HCT116 (cell line): Measurements from ENCODE around the gene ISCU. TPM values are rescaled to one million over a fixed set of nuclear protein-coding genes. Genes with fewer than 3 reads are reported as not detected.

Experiments used
- ATAC-seq: fragments of 200-7000 bp; cut with Tn5 transposase; 2 replicates; pipeline ENCODE4 v1.9.1; 2020; ENCODE audit warnings: mild to moderate bottlenecking, moderate library complexity
- BruUV-seq: library from RNA; stranded (reverse); fragments of 400-500 nt; replicated peaks from 2 replicates; lab custom pipeline; 2021; lab: Mats Ljungman, UMichigan
- CTCF ChIA-PET: fragments of 300-600 bp; sonication (Branson Sonifier 250); formaldehyde crosslinking; loops from one replicate; lab custom pipeline; 2021; ENCODE audit warnings: antibody characterized with exemption; lab: Charles Lee
- POLR2A ChIA-PET: fragments of 300-600, 350-600 bp; sonication (Branson Sonifier 250); formaldehyde crosslinking; loops from one replicate; lab custom pipeline; 2021; ENCODE audit warnings: antibody characterized with exemption; lab: Charles Lee
- RAD21 ChIA-PET, 2 experiments: fragments of 300-600 bp; sonication (Branson Sonifier 250); formaldehyde crosslinking; loops; one replicate each; lab custom pipeline; 2023; ENCODE audit warnings: low total read pairs in 2 of 2; ENCODE audit not compliant: uncharacterized antibody in 2 of 2, unreplicated experiment in 2 of 2, low non-redundant PET in 1 of 2; lab: Charles Lee
- DNase-seq: peaks from one replicate; pipeline ENCODE4 v3.0.0-alpha.2; 2010; ENCODE audit warnings: low read depth, low spot score
- H2AFZ ChIP-seq: fragments of 200-600 bp; shearing (Covaris generic), sonication (generic); 2 replicates; pipeline ENCODE4 v1.6.1; 2017; ENCODE audit warnings: low read depth, mixed run types, mixed read lengths, antibody characterized with exemption, low read length; ENCODE audit not compliant: poor library complexity, severe bottlenecking
- H3K27ac ChIP-seq: 2 replicates; pipeline ENCODE4 v1.5.1; 2012; ENCODE audit warnings: low read depth, low read length
- H3K27me3 ChIP-seq: fragments of 200-600 bp; sonication (generic); 2 replicates; pipeline ENCODE4 v1.6.1; 2016; ENCODE audit warnings: mixed run types, low read length, mixed read lengths; ENCODE audit not compliant: insufficient read depth
- H3K36me3 ChIP-seq, 2 experiments: fragments of 200-500 bp in 1 of 2; fragments of 200-600 bp in 1 of 2; sonication (Bioruptor generic) in 1 of 2; sonication (generic) in 1 of 2; 2 replicates each; pipeline versions ENCODE4 v1.5.1 to v1.6.1; 2014 to 2016; ENCODE audit warnings: low read length in 2 of 2, inconsistent platforms in 1 of 2, mixed read lengths in 1 of 2, mixed run types in 1 of 2; ENCODE audit not compliant: insufficient read depth in 2 of 2, control insufficient read depth in 1 of 2
- H3K4me1 ChIP-seq, 2 experiments: fragments of 200-600 bp in 1 of 2; sonication (generic) in 1 of 2; 2 replicates each; pipeline versions ENCODE4 v1.5.1 to v1.6.1; 2012 to 2017; ENCODE audit warnings: low read length in 2 of 2, inconsistent platforms in 1 of 2, mild to moderate bottlenecking in 1 of 2, mixed read lengths in 1 of 2, mixed run types in 1 of 2, moderate library complexity in 1 of 2; ENCODE audit not compliant: insufficient read depth in 2 of 2, control insufficient read depth in 1 of 2
- H3K4me2 ChIP-seq: fragments of 200-600 bp; sonication (generic); 2 replicates; pipeline ENCODE4 v1.6.1; 2017; ENCODE audit warnings: mixed run types, low read length, mixed read lengths
- H3K4me3 ChIP-seq, 2 experiments: fragments of 200-600 bp in 1 of 2; sonication (generic) in 1 of 2; replicated peaks in 1 of 2; 2 replicates each; pipeline ENCODE4 v1.5.1; 2011 to 2016; ENCODE audit warnings: low read length in 2 of 2, control low read depth in 1 of 2, low read depth in 1 of 2, mild to moderate bottlenecking in 1 of 2, mixed read lengths in 1 of 2, mixed run types in 1 of 2
- H3K79me2 ChIP-seq: fragments of 200-600 bp; sonication (generic); 2 replicates; pipeline ENCODE4 v1.6.1; 2017; ENCODE audit warnings: mild to moderate bottlenecking, mixed run types, low read length, moderate library complexity, mixed read lengths; ENCODE audit not compliant: insufficient read depth
- H3K9ac ChIP-seq: fragments of 200-600 bp; sonication (generic); 2 replicates; pipeline ENCODE4 v1.6.1; 2016; ENCODE audit warnings: low read length, mixed read lengths
- H3K9me2 ChIP-seq: fragments of 200-600 bp; sonication (generic), shearing (Covaris generic); 2 replicates; pipeline ENCODE4 v1.6.1; 2017; ENCODE audit warnings: mixed run types, mild to moderate bottlenecking, moderate library complexity; ENCODE audit not compliant: insufficient read depth
- H3K9me3 ChIP-seq, 2 experiments: fragments of 200-500 bp in 1 of 2; fragments of 200-600 bp in 1 of 2; sonication (Bioruptor generic) in 1 of 2; sonication (generic) in 1 of 2; 2 replicates each; pipeline ENCODE4 v1.6.1; 2014 to 2017; ENCODE audit warnings: low read length in 2 of 2, mixed read lengths in 2 of 2, inconsistent platforms in 1 of 2, low read depth in 1 of 2, mild to moderate bottlenecking in 1 of 2, mixed run types in 1 of 2, moderate library complexity in 1 of 2; ENCODE audit not compliant: control insufficient read depth in 1 of 2, insufficient read depth in 1 of 2
- H4K20me1 ChIP-seq: fragments of 200-600 bp; sonication (generic), shearing (Covaris generic); 2 replicates; pipeline ENCODE4 v1.6.1; 2017; ENCODE audit warnings: mixed run types, mild to moderate bottlenecking, moderate library complexity; ENCODE audit not compliant: insufficient read depth
- CEBPB ChIP-seq: IDR thresholded peaks from 2 replicates; pipeline ENCODE4 v1.6.1; 2012; ENCODE audit warnings: low read depth
- EGR1 ChIP-seq: IDR thresholded peaks from 2 replicates; pipeline ENCODE4 v1.6.1; 2012; ENCODE audit warnings: low read depth
- JUND ChIP-seq: IDR thresholded peaks from 2 replicates; pipeline ENCODE4 v1.6.1; 2012
- SRF ChIP-seq: IDR thresholded peaks from 2 replicates; pipeline ENCODE4 v1.6.1; 2012; ENCODE audit warnings: low read depth
- TCF7L2 ChIP-seq: IDR thresholded peaks from 2 replicates; pipeline ENCODE4 v1.7.0; 2011; ENCODE audit warnings: borderline replicate concordance, inconsistent platforms; ENCODE audit not compliant: insufficient read depth, insufficient read length; ENCODE audit errors: extremely low read depth
- intact Hi-C: fragments of 100-400 bp; cut with micrococcal nuclease; formaldehyde crosslinking; loops from 2 replicates; pipeline ENCODE4 v1.10.0; 2022
- total RNA-seq: library from RNA; stranded (reverse); gene quantifications from one replicate; pipeline ENCODE4 v1.2.1, GENCODE V29; 2021; ENCODE audit not compliant: unreplicated experiment
- TF ChIP-seq, protein P1 (sequence below): IDR thresholded peaks from 2 replicates; pipeline ENCODE4 v1.6.1; 2012
- TF ChIP-seq, protein P2 (sequence below): IDR thresholded peaks from 2 replicates; pipeline ENCODE4 v1.6.1; 2011; ENCODE audit warnings: mild to moderate bottlenecking, low read length, moderate library complexity; ENCODE audit not compliant: insufficient replicate concordance; ENCODE audit errors: extremely low read depth

The ISCU gene
- total RNA-seq, 1 experiment from 2014 or later: 89.6 TPM

DNA sequence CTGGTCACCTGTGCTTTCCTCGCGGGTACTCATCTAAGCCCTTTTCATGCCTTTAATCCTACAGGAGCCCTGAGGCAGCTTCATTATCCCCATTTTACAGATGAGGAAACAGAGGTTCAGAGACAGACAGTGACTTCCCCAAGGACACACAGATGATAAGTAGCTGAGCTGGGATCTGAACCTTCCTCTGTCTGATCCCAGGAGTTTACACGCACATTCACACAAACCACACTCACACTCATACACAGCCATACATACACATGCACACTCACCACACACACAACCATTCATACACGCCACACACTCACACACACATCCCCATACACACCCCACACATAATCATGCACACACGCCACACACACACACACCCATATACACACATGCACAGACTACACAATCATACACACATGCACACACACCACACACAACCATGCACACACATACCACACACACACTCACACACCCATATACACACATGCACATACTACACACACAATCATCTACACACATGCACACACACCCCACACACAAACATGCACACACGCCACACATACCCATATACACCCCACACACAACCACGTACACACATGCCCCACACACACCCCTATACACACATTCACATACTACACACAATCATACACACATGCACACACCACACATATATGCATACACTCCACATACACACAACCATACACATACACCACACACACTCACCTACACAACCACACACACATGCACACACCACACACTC lies 32.7 kb downstream of the ISCU start:
- no peaks in the 10 kb centered on the region for H4K20me1 ChIP-seq
- H3K4me3 ChIP-seq: no peak overlapping the region
- no peak overlapping the region for H2AFZ ChIP-seq
- no peak for ATAC-seq
- intact Hi-C loops: no loop called here
- CTCF ChIA-PET: no interaction called here
- TF ChIP-seq CEBPB (no peak), EGR1 (no peak), TCF7L2 (no peak), JUND (no peak), SRF (no peak)
- TF ChIP-seq, protein P1, sequence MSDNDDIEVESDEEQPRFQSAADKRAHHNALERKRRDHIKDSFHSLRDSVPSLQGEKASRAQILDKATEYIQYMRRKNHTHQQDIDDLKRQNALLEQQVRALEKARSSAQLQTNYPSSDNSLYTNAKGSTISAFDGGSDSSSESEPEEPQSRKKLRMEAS: no peak
- TF ChIP-seq, protein P2, sequence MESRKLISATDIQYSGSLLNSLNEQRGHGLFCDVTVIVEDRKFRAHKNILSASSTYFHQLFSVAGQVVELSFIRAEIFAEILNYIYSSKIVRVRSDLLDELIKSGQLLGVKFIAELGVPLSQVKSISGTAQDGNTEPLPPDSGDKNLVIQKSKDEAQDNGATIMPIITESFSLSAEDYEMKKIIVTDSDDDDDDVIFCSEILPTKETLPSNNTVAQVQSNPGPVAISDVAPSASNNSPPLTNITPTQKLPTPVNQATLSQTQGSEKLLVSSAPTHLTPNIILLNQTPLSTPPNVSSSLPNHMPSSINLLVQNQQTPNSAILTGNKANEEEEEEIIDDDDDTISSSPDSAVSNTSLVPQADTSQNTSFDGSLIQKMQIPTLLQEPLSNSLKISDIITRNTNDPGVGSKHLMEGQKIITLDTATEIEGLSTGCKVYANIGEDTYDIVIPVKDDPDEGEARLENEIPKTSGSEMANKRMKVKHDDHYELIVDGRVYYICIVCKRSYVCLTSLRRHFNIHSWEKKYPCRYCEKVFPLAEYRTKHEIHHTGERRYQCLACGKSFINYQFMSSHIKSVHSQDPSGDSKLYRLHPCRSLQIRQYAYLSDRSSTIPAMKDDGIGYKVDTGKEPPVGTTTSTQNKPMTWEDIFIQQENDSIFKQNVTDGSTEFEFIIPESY: no peak
- TF ChIP-seq, all 23 proteins: peak for 0
- Histone ChIP-seq H3K4me1 (no peaks in the 10 kb centered on the region; a peak in 1 of 4 replicates), H3K9ac (no peak overlapping the region), H3K9me3 (no peaks in the 10 kb centered on the region), H3K9me2 (no peaks in the 10 kb centered on the region), H3K27me3 (no peaks in the 10 kb centered on the region), H3K36me3 (no peaks in the 10 kb centered on the region), H3K79me2 (no peaks in the 10 kb centered on the region), H3K27ac (no peak overlapping the region), H3K4me2 (no peak overlapping the region)
- ChIA-PET POLR2A (no interaction called here), RAD21 (no interaction called here)
- no TSS peak for BruUV-seq
- DNase-seq: no peak
